ENCODE measurements around the gene AAGAB.
"Not testable (repeated sequence)": the region's sequence is repeated elsewhere in the genome, so short reads cannot be mapped to it uniquely, and the experiment has no call there.

Gene AAGAB

GRCh38 chr15:67254238-67255175, at the start of gene AAGAB, which contains the start of gene IQCH:
Gene AAGAB (minus strand): TSS chr15:67254661. CDS start chr15:67254631, 30 bp downstream.
Gene IQCH (plus strand): TSS chr15:67254786. CDS start chr15:67254897, 111 bp downstream.
- DNase-seq: peak; percentile 96 to 98

GRCh38 chr15:67303490-67304363, 49.3 kb upstream of the AAGAB start:
- peak; percentile 9 to 67 for DNase-seq

GRCh38 chr15:67300266-67301025, 46.0 kb upstream of the AAGAB start:
- DNase-seq: no peak

- DNase-seq: no peak
Measured at GRCh38 chr15:67296684-67297083, 42.2 kb upstream of the AAGAB start.

GRCh38 chr15:67296188-67296587, 41.7 kb upstream of the AAGAB start:
- DNase-seq: no peak

GRCh38 chr15:67290319-67290718, 35.9 kb upstream of the AAGAB start:
- DNase-seq: no peak

- not testable (repeated sequence) for DNase-seq
Measured at GRCh38 chr15:67286400-67286799, 31.9 kb upstream of the AAGAB start.

GRCh38 chr15:67285625-67286024, 31.2 kb upstream of the AAGAB start:
- not testable (repeated sequence) for DNase-seq

GRCh38 chr15:67281714-67282113, 27.3 kb upstream of the AAGAB start:
- no peak for DNase-seq

- no peak for DNase-seq
Measured at GRCh38 chr15:67280217-67280616, 25.8 kb upstream of the AAGAB start.

- DNase-seq: no peak
Measured at GRCh38 chr15:67276666-67277065, 22.2 kb upstream of the AAGAB start.

- DNase-seq: no peak
Measured at GRCh38 chr15:67274236-67274635, 19.8 kb upstream of the AAGAB start.

GRCh38 chr15:67267951-67268941, 13.8 kb upstream of the AAGAB start:
- no peak for DNase-seq

GRCh38 chr15:67267440-67267839, 13.0 kb upstream of the AAGAB start:
- DNase-seq: no peak

GRCh38 chr15:67266870-67267269, 12.4 kb upstream of the AAGAB start:
- no peak for DNase-seq

- no peak for DNase-seq
Measured at GRCh38 chr15:67259806-67260205, 5.3 kb upstream of the AAGAB start.

- DNase-seq: no peak
Measured at GRCh38 chr15:67259379-67259778, 4.9 kb upstream of the AAGAB start.

GRCh38 chr15:67258412-67258811, 4.0 kb upstream of the AAGAB start:
- DNase-seq: not testable (repeated sequence)

GRCh38 chr15:67256051-67256450, 1.6 kb upstream of the AAGAB start:
- no peak for DNase-seq

GRCh38 chr15:67253549-67254237, 768 bp downstream of the AAGAB start:
- no peak for DNase-seq

- DNase-seq: no peak
Measured at GRCh38 chr15:67253101-67253500, 1.4 kb downstream of the AAGAB start.
